AG04450 (cell line): ENCODE data around the gene RASD2. TPM values are rescaled to one million over a fixed set of nuclear protein-coding genes. Genes with fewer than 3 reads are reported as not detected.

Experiments
- CTCF ChIA-PET: fragments of 300-600, 350-600 bp; formaldehyde crosslinking; extraction: SDS; loops from one replicate; lab custom pipeline; 2022; ENCODE audit warnings: antibody characterized with exemption, inconsistent platforms; lab: Charles Lee
- POLR2A ChIA-PET: fragments of 350-600 bp; formaldehyde crosslinking; extraction: SDS; loops from one replicate; lab custom pipeline; 2021; ENCODE audit warnings: antibody characterized with exemption, inconsistent platforms; lab: Yijun Ruan, JAX
- DNase-seq: peaks from one replicate; pipeline ENCODE4 v3.0.0-alpha.2; 2011; ENCODE audit warnings: low read depth, low spot score
- H3K27ac ChIP-seq: one replicate; pipeline ENCODE4 v1.5.1; 2012; ENCODE audit warnings: low read depth, low read length, control low read depth
- H3K27me3 ChIP-seq: one replicate; pipeline ENCODE4 v1.6.0; 2012; ENCODE audit warnings: low read length; ENCODE audit not compliant: control insufficient read depth, insufficient read depth
- H3K4me3 ChIP-seq: 2 replicates; pipeline ENCODE4 v1.5.1; 2011; ENCODE audit warnings: mild to moderate bottlenecking, low read depth, low read length, control low read depth
- H3K9me3 ChIP-seq: 2 replicates; pipeline ENCODE4 v1.5.1; 2012; ENCODE audit warnings: low read length; ENCODE audit not compliant: control insufficient read depth, insufficient read depth
- polyA plus RNA-seq: library from polyadenylated mRNA; depleted of rRNA; stranded (reverse); fragments of >200 nt; gene quantifications from 2 replicates; pipeline ENCODE4 v1.2.3, GENCODE V29; 2011
- TF ChIP-seq, protein P1 (sequence below): IDR thresholded peaks from 2 replicates; pipeline ENCODE4 v1.5.1; 2011; ENCODE audit warnings: low read depth, low read length, control low read depth, inconsistent platforms

RASD2 gene
- polyA plus RNA-seq, 1 experiment = 0.14 TPM

DNA sequence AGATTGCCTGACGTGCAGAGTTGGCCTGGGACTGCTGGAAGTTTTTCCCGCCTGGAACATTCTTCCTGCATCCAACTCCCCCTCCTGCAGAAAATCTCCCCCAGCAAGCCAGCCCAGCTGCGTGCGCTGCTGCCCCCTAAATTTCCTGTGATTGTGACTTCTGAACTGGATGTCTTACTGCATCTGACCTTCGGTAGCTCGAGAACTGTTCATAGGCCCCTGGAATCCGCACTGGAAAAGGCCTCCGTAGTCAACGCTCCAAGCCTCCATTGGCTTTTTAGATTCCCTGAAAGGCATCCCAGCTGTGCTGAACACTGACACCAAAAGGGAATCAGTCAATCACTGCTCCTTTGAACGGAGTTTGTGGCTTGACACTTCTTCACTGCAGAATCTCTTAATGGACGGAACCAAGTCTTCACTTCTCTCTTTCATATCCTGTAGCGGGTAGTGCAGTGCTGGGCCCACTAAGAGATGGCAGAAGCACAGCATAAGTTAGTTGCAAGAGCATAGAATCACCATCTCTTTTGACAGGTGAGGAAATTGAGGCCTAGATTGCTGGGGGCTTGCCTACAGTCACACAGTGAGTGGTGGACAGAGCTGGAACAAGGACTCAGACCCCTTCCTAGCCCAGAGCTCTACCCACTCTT, 14.2 kb upstream of the RASD2 start:
- Histone ChIP-seq H3K27ac (no peak overlapping the region), H3K4me3 (no peak overlapping the region), H3K27me3 (peaks cover 13% of the 10 kb centered on the region), H3K9me3 (no peaks in the 10 kb centered on the region; the same call in 1 of the 2 replicates)
- ChIA-PET POLR2A (no interaction called here), CTCF (no interaction called here)
- DNase-seq = no peak
- TF ChIP-seq, protein P1, sequence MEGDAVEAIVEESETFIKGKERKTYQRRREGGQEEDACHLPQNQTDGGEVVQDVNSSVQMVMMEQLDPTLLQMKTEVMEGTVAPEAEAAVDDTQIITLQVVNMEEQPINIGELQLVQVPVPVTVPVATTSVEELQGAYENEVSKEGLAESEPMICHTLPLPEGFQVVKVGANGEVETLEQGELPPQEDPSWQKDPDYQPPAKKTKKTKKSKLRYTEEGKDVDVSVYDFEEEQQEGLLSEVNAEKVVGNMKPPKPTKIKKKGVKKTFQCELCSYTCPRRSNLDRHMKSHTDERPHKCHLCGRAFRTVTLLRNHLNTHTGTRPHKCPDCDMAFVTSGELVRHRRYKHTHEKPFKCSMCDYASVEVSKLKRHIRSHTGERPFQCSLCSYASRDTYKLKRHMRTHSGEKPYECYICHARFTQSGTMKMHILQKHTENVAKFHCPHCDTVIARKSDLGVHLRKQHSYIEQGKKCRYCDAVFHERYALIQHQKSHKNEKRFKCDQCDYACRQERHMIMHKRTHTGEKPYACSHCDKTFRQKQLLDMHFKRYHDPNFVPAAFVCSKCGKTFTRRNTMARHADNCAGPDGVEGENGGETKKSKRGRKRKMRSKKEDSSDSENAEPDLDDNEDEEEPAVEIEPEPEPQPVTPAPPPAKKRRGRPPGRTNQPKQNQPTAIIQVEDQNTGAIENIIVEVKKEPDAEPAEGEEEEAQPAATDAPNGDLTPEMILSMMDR = no peak

DNA sequence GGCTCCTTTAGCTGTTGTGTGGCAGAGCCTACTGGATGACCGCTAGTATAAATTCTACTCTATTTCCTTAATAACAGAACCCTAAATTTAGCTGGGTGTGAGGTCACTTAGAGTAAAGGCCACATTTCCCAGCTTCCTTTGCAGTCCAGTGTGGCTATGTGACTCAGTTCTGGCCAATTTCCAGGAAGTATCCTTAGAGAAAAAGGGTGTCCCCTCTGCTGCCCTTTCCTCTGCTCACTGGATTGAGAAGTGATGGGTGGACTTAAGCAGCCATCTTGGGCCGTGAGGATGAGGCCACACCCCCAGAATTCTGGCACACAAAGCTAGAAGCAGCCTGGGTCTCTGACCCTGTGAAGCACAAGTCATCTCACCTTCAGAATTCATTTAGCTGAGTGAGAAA, 11.7 kb upstream of the RASD2 start:
- H3K27me3 ChIP-seq = peaks cover 2% of the 10 kb centered on the region
- TF ChIP-seq, protein P1 = no peak
- ChIA-PET POLR2A (no interaction called here), CTCF (no interaction called here)
- no peak overlapping the region for H3K4me3 ChIP-seq
- no peak for DNase-seq
- no peak overlapping the region for H3K27ac ChIP-seq
- H3K9me3 ChIP-seq = no peaks in the 10 kb centered on the region; the same call in 1 of the 2 replicates

DNA sequence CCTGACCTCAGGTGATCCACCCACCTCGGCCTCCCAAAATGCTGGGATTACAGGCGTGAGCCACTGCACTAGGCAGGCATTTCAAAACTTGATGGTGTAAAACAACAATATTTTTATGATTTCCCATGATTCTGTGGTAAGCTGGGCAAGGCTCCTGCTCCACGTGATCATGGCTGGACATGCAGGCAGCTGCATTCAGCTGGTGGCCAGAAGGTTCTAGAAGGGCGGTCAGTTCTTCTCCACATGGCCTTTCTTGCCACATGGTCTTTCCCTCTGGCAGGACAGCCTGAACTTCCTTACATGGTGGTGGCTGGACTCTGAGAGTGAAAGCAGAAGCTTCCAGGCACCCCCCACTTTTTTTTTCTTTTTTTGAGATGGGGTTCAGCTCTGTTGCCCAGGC, 9.9 kb upstream of the RASD2 start:
- H3K27ac ChIP-seq = no peak overlapping the region
- no peaks in the 10 kb centered on the region; the same call in 1 of the 2 replicates for H3K9me3 ChIP-seq
- peaks cover 2% of the 10 kb centered on the region for H3K27me3 ChIP-seq
- no peak for DNase-seq
- TF ChIP-seq, protein P1 = no peak
- no peak overlapping the region for H3K4me3 ChIP-seq
- ChIA-PET CTCF (no interaction called here), POLR2A (no interaction called here)

DNA sequence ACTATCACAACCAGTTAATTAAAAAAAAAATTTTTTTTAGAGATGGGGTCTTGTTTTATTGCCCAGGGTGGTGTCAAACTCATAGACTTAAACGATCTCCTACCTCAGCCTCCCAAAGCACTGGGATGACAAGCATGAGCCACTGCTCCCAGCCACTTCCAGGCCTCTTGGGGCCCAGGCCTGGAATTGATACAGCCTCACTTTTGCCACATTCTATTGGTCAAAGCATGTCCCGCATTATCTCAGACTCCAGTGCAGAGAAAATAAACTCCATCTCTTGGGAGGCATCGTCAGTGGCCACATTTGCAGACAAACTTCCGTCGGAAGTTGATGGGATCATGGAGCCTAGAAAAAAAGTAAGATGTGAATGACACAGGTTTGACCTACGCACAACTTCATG, 9.4 kb upstream of the RASD2 start:
- no peaks in the 10 kb centered on the region; the same call in 1 of the 2 replicates for H3K9me3 ChIP-seq
- peaks cover 2% of the 10 kb centered on the region for H3K27me3 ChIP-seq
- DNase-seq = no peak
- no peak overlapping the region for H3K27ac ChIP-seq
- ChIA-PET POLR2A (no interaction called here), CTCF (no interaction called here)
- H3K4me3 ChIP-seq = no peak overlapping the region
- TF ChIP-seq, protein P1 = no peak

DNA sequence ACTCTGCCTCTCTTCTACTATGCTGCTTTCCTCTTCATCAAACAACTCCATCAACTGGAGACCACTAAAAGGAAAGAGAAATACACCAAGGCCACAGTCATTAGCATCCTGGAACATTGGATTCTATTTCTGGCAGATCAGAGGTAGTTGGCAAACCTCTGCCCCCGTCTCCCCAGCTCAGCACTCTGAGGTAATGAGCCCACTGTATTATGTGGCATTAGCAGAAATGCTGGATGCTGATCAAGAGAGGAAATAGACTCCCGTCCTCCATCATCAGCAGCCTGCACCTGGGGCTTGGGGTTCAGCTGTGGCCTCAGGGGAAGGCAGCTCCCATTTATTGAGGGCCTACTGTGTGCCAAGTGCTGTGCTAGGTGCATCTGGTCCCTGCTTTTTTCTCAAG, 9.0 kb upstream of the RASD2 start:
- Histone ChIP-seq H3K9me3 (no peaks in the 10 kb centered on the region; the same call in 1 of the 2 replicates), H3K27ac (no peak overlapping the region), H3K4me3 (no peak overlapping the region), H3K27me3 (peaks cover 2% of the 10 kb centered on the region)
- POLR2A ChIA-PET = no interaction called here
- DNase-seq = no peak
- CTCF ChIA-PET = no interaction called here
- TF ChIP-seq, protein P1 = no peak
